NB4 (cell line): Measurements from ENCODE around the gene ZNF587B.
"Not testable (repeated sequence)": the region's sequence is repeated elsewhere in the genome, so short reads cannot be mapped to it uniquely, and the experiment has no call there.

Experiments
- DNase-seq: peaks from one replicate; pipeline ENCODE4 v3.0.0; 2010; ENCODE audit warnings: low read depth
- H3K4me3 ChIP-seq: one replicate; pipeline ENCODE4 v1.5.1; 2011; ENCODE audit warnings: mild to moderate bottlenecking, low read depth, low read length, moderate library complexity
- MYC ChIP-seq: IDR thresholded peaks from 2 replicates; pipeline ENCODE4 v1.6.1; 2011; ENCODE audit warnings: low read depth, low read length
- POLR2A ChIP-seq: IDR thresholded peaks from 2 replicates; pipeline ENCODE4 v1.6.1; 2011; ENCODE audit warnings: mild to moderate bottlenecking; ENCODE audit not compliant: insufficient read length; ENCODE audit errors: extremely low read depth
- TF ChIP-seq, protein P1 (sequence below): IDR thresholded peaks from 2 replicates; pipeline ENCODE4 v1.6.1; 2011; ENCODE audit warnings: low read depth, low read length
- TF ChIP-seq, protein P2 (sequence below): IDR thresholded peaks from one replicate; pipeline ENCODE4 v1.5.1; 2012; ENCODE audit warnings: low read depth, low read length

ZNF587B gene

GRCh38 chr19:57830071-57830602 lies at the start of gene ZNF587B:
Gene ZNF587B, plus strand, starts transcription at chr19:57830299. Its CDS starts 230 bp downstream, at chr19:57830529.
- peak; percentile 21 for DNase-seq
- TF ChIP-seq, protein P1, sequence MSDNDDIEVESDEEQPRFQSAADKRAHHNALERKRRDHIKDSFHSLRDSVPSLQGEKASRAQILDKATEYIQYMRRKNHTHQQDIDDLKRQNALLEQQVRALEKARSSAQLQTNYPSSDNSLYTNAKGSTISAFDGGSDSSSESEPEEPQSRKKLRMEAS = no peak
- TF ChIP-seq MYC (no peak), POLR2A (no peak)
- TF ChIP-seq, protein P2, sequence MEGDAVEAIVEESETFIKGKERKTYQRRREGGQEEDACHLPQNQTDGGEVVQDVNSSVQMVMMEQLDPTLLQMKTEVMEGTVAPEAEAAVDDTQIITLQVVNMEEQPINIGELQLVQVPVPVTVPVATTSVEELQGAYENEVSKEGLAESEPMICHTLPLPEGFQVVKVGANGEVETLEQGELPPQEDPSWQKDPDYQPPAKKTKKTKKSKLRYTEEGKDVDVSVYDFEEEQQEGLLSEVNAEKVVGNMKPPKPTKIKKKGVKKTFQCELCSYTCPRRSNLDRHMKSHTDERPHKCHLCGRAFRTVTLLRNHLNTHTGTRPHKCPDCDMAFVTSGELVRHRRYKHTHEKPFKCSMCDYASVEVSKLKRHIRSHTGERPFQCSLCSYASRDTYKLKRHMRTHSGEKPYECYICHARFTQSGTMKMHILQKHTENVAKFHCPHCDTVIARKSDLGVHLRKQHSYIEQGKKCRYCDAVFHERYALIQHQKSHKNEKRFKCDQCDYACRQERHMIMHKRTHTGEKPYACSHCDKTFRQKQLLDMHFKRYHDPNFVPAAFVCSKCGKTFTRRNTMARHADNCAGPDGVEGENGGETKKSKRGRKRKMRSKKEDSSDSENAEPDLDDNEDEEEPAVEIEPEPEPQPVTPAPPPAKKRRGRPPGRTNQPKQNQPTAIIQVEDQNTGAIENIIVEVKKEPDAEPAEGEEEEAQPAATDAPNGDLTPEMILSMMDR = peak; percentile 26
- no peak within 1 kb of the TSS for H3K4me3 ChIP-seq

GRCh38 chr19:57786286-57786685 lies 43.8 kb upstream of the ZNF587B start:
- DNase-seq = no peak
- no peak for TF ChIP-seq POLR2A
- TF ChIP-seq MYC = no peak
- TF ChIP-seq, protein P2 = no peak
- TF ChIP-seq, protein P1 = no peak

GRCh38 chr19:57786906-57787305 lies 43.2 kb upstream of the ZNF587B start:
- no peak overlapping the region for H3K4me3 ChIP-seq
- TF ChIP-seq MYC = no peak
- DNase-seq = no peak

More at GRCh38 chr19:57786286-57786685, 43.8 kb upstream of the ZNF587B start:
- H3K4me3 ChIP-seq = no peak overlapping the region

- DNase-seq = no peak
- TF ChIP-seq MYC (no peak), POLR2A (no peak)
- TF ChIP-seq, protein P2 = no peak
- TF ChIP-seq, protein P1 = no peak
- no peak overlapping the region for H3K4me3 ChIP-seq
Measured at GRCh38 chr19:57788114-57788692, 41.9 kb upstream of the ZNF587B start.

DNA sequence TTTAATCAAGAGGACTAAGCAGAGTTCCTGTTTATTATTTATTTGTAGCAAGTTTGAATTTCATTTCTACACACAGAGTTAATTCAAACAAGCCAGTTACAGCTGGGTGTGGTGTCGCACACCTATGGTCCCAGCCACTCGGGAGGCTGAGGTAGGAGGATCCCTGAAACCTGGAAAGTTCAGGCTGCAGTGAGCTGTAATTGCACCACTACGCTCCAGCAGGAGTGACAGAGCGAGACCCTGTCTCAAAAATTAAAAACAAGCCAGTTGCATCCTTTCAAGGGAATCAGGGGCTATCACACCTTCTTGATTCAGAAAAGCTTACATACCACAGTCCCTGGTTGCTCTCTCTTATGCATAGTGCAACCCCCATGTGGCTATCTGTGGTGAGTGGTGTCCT lies 40.8 kb upstream of the ZNF587B start:
- no peak overlapping the region for H3K4me3 ChIP-seq
- no peak for DNase-seq
- TF ChIP-seq MYC = no peak
- TF ChIP-seq, protein P2 = no peak
- TF ChIP-seq POLR2A = no peak
- TF ChIP-seq, protein P1 = no peak

DNA sequence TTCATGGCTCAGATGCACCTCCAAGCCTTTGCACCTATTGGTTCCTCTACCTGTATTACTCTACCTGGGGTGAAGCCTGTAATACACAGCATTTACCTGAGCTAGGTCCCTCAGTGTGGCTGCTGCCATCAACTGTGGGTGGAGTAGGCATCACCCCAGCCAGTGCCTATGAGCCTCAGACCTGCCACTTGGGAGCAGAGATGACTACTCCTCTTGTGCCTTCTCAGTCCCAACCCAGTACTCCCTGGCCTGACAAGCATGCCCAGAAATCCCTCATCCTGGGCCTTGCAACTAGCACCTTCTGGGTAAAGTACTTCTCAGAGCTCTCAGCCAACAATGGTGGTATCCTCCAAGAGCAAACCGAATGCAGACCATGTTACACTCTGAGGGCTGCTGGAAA lies 33.5 kb upstream of the ZNF587B start:
- not testable (repeated sequence) for DNase-seq

DNA sequence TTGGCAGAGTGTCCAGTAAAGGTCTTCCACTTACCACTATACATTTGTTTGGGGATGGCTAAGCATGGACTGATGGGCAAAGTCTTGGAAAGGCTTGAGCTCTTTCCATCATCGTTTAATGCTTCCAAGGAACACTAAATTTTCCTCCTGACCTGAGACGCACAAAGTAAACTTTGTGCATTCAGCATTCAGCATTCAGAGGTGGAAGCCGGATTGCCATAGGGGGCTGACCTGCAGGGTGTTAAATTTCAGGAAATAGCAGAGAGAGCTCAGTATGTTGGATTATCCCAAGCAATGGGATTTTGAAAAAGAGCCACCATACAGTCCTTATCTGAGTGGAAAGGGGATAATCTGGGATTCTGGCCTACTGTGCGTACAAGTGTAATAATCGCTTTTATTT lies 29.4 kb upstream of the ZNF587B start:
- DNase-seq = no peak
- TF ChIP-seq POLR2A (no peak), MYC (no peak)
- TF ChIP-seq, protein P1 = no peak
- TF ChIP-seq, protein P2 = no peak
- no peak overlapping the region for H3K4me3 ChIP-seq

More for the DNA sequence above, 33.5 kb upstream of the ZNF587B start:
- H3K4me3 ChIP-seq = not testable (repeated sequence)
